K562 (cell line): ENCODE data around the gene SYNCRIP. TPM values are rescaled to one million over a fixed set of nuclear protein-coding genes. Genes with fewer than 3 reads are reported as not detected.
A peak's percentile ranks its signal among the peaks of the same experiment; 100 is the strongest.
"Not testable (repeated sequence)": the region's sequence is repeated elsewhere in the genome, so short reads cannot be mapped to it uniquely, and the experiment has no call there.

ENCODE experiments used
- ATAC-seq: fragments of 200-7000 bp; cut with Tn5 transposase; 3 replicates; pipeline ENCODE4 v1.9.1; 2020; ENCODE audit warnings: moderate library complexity
- BruUV-seq: library from RNA; stranded (reverse); fragments of 400-500 nt; replicated peaks from 2 replicates; lab custom pipeline; 2021; lab: Mats Ljungman, UMichigan
- CTCF ChIA-PET: fragments of 300-600 bp; formaldehyde crosslinking; extraction: SDS; loops from one replicate; lab custom pipeline; 2021; ENCODE audit warnings: low intra/inter-chr PET ratio; lab: Yijun Ruan, JAX
- POLR2A ChIA-PET: fragments of 300-600, 350-650 bp; sonication (Branson Sonifier 250); formaldehyde crosslinking; extraction: SDS; loops from one replicate; lab custom pipeline; 2021; ENCODE audit warnings: antibody characterized with exemption, inconsistent platforms; lab: Yijun Ruan, JAX
- DNase-seq, 4 experiments: peaks; one replicate each; pipeline versions ENCODE4 v3.0.0 to v3.0.0-alpha.2; 2011 to 2018; ENCODE audit warnings: low spot score in 3 of 4, mixed read lengths in 3 of 4; ENCODE audit errors: extremely low read depth in 1 of 4
- FAIRE-seq: peaks from 2 replicates; lab custom pipeline; 2011; peaks lifted over from hg19 to GRCh38; lab: Jason Lieb, UNC
- H2AFZ ChIP-seq: 2 replicates; pipeline ENCODE4 v1.6.0; 2011; ENCODE audit warnings: low read depth, low read length, control low read depth, inconsistent platforms
- H3K27ac ChIP-seq: fragments of 200-600 bp; 3 replicates; pipeline ENCODE4 v1.8.0; 2011; ENCODE audit warnings: low read depth, mild to moderate bottlenecking, control low read depth, inconsistent platforms, low read length, moderate library complexity, mixed read lengths; ENCODE audit errors: extremely low read depth
- H3K27me3 ChIP-seq, 2 experiments: fragments of 300-600 bp in 1 of 2; 2 replicates in 1 of 2; 3 replicates in 1 of 2; pipeline versions ENCODE4 v1.6.0 to v1.8.0; 2011; ENCODE audit warnings: inconsistent platforms in 2 of 2, low read length in 2 of 2, mild to moderate bottlenecking in 1 of 2, mixed read lengths in 1 of 2, moderate library complexity in 1 of 2; ENCODE audit not compliant: control insufficient read depth in 2 of 2, insufficient read depth in 2 of 2
- H3K36me3 ChIP-seq: fragments of 300-600 bp; 3 replicates; pipeline ENCODE4 v1.8.0; 2011; ENCODE audit warnings: mild to moderate bottlenecking, low read length, inconsistent platforms; ENCODE audit not compliant: control insufficient read depth, insufficient read depth
- H3K4me1 ChIP-seq, 2 experiments: fragments of 200-600 bp in 1 of 2; replicated peaks in 1 of 2; 2 replicates in 1 of 2; 3 replicates in 1 of 2; pipeline versions ENCODE4 v1.5.1 to v1.8.0; 2011; ENCODE audit warnings: inconsistent platforms in 2 of 2, low read length in 2 of 2, mild to moderate bottlenecking in 1 of 2, mixed read lengths in 1 of 2, moderate library complexity in 1 of 2; ENCODE audit not compliant: control insufficient read depth in 2 of 2, insufficient read depth in 2 of 2
- H3K4me2 ChIP-seq: 2 replicates; pipeline ENCODE4 v1.6.1; 2011; ENCODE audit warnings: low read length, control low read depth, inconsistent platforms, mixed read lengths; ENCODE audit not compliant: insufficient read depth
- H3K4me3 ChIP-seq: fragments of 200-600 bp; sonication (generic), shearing (Covaris generic); 2 replicates; pipeline ENCODE4 v1.5.1; 2016; ENCODE audit warnings: control low read depth, inconsistent platforms
- H3K79me2 ChIP-seq: fragments of 200-600 bp; 3 replicates; pipeline ENCODE4 v1.8.0; 2011; ENCODE audit warnings: low read length, inconsistent platforms; ENCODE audit not compliant: control insufficient read depth, insufficient read depth
- H3K9ac ChIP-seq, 2 experiments: 2 replicates each; pipeline versions ENCODE4 v1.6.0 to v1.6.1; 2011; ENCODE audit warnings: low read depth in 2 of 2, low read length in 2 of 2, control low read depth in 1 of 2, inconsistent platforms in 1 of 2, mild to moderate bottlenecking in 1 of 2, mixed read lengths in 1 of 2; ENCODE audit not compliant: insufficient read depth in 1 of 2
- H3K9me1 ChIP-seq: one replicate; pipeline ENCODE4 v1.6.0; 2011; ENCODE audit warnings: inconsistent platforms, mild to moderate bottlenecking, low read length, moderate library complexity; ENCODE audit not compliant: control insufficient read depth, insufficient read depth
- H3K9me3 ChIP-seq: replicated peaks from 2 replicates; pipeline ENCODE4 v1.5.1; 2011; ENCODE audit warnings: low read depth, low read length, inconsistent platforms; ENCODE audit not compliant: control insufficient read depth, insufficient read depth
- H4K20me1 ChIP-seq: replicated peaks from 2 replicates; pipeline ENCODE4 v1.6.1; 2011; ENCODE audit warnings: low read length, inconsistent platforms, mixed read lengths; ENCODE audit not compliant: control insufficient read depth, insufficient read depth
- ADNP ChIP-seq: fragments of 200-800 bp; sonication (Bioruptor generic); IDR thresholded peaks from 2 replicates; pipeline ENCODE4 v1.6.1; 2016; ENCODE audit warnings: missing genetic modification characterization, missing compliant biosample characterization
- BCOR ChIP-seq: fragments of 450-650 bp; IDR thresholded peaks from 2 replicates; pipeline ENCODE4 v1.6.1; 2016
- EWSR1 ChIP-seq: fragments of 450-650 bp; IDR thresholded peaks from 2 replicates; pipeline ENCODE4 v1.6.1; 2018; ENCODE audit warnings: borderline replicate concordance, mild to moderate bottlenecking, low read depth, moderate library complexity; ENCODE audit not compliant: partially characterized antibody
- KDM1A ChIP-seq, 2 experiments: fragments of 450-650 bp; IDR thresholded peaks; 2 replicates each; pipeline ENCODE4 v1.6.1; 2016; ENCODE audit warnings: mild to moderate bottlenecking in 2 of 2
- RBM25 ChIP-seq: fragments of 200-400 bp; formaldehyde crosslinking; IDR thresholded peaks from 2 replicates; pipeline ENCODE4 v1.6.1; 2018; ENCODE audit warnings: low read length, low read depth, moderate library complexity; ENCODE audit not compliant: severe bottlenecking
- THAP7 ChIP-seq: fragments of 250-450 bp; sonication (Bioruptor Pico); IDR thresholded peaks from 2 replicates; pipeline ENCODE4 v1.5.0; 2021
- ZNF146 ChIP-seq: IDR thresholded peaks from one replicate; pipeline ENCODE4 v1.6.1; 2018; ENCODE audit warnings: missing compliant biosample characterization; ENCODE audit not compliant: unreplicated experiment
- WGBS: fragments of 100-300 bp; shearing (Covaris generic); methylation state at CpG from one replicate; pipeline ENCODE4 v1.1.6; 2016; ENCODE audit warnings: low coverage, mixed read lengths; ENCODE audit not compliant: insufficient coverage; ENCODE audit errors: missing lambda C conversion rate; 5-methylcytosine and 5-hydroxymethylcytosine counted together
- in situ Hi-C: fragments of 300-500 bp; cut with MboI; formaldehyde crosslinking; loops from 4 replicates; pipeline ENCODE4 v1.15.0; 2018; ENCODE audit warnings: inconsistent platforms, mixed read lengths
- intact Hi-C: fragments of 100-400 bp; cut with micrococcal nuclease; formaldehyde crosslinking; loops from 2 replicates; pipeline ENCODE4 v1.14.2; 2022
- polyA plus RNA-seq, 8 experiments: library from polyadenylated mRNA; depleted of rRNA in 4 of 8; stranded (reverse) in 5 of 8; unstranded in 3 of 8; fragments of >200 nt; fragmentation: Nextera tagmentation in 2 of 8; fragmentation: Illumina TruSeq in 1 of 8; extraction: Ambion mirVana in 2 of 8; extraction: Trizol in 1 of 8; gene quantifications; 2 replicates each; pipeline versions ENCODE4 v1.2.1 to v1.2.3, GENCODE V29; 2011 to 2014; ENCODE audit warnings: inconsistent platforms in 1 of 8, missing spikeins in 1 of 8
- total RNA-seq, 7 experiments: library from RNA; depleted of rRNA in 6 of 7; stranded (reverse); fragments of >200 nt in 6 of 7; fragmentation: Illumina TruSeq in 2 of 7; extraction: Trizol in 2 of 7; gene quantifications; 2 replicates each; pipeline versions ENCODE4 v1.2.1 to v1.2.3, GENCODE V29; 2011 to 2021; ENCODE audit warnings: low replicate concordance in 1 of 7

SYNCRIP gene
- total and polyA plus RNA-seq, 9 of the 15 experiments (the other 6 are each of a cell fraction or from before 2014, with no cell fraction given), result 46.5 to 295 (median 140) TPM

GRCh38 chr6:85684133-85684808 lies 41.6 kb upstream of the SYNCRIP start (continued):
- TF ChIP-seq THAP7 (CRISPR knock-in tag), result no peak

- ATAC-seq, H3K4me3 ChIP-seq, H3K9ac ChIP-seq, H3K9me1 ChIP-seq, FAIRE-seq, H3K27me3 ChIP-seq, BruUV-seq, H3K4me2 ChIP-seq, DNase-seq, POLR2A ChIA-PET, in situ Hi-C loops, H3K27ac ChIP-seq, H3K9me3 ChIP-seq, H2AFZ ChIP-seq, CTCF ChIA-PET, intact Hi-C loops, H3K4me1 ChIP-seq: not testable (repeated sequence)
- 95% methylated on average over 4 of the region's 4 CpGs for WGBS
- peak; percentile 70 for TF ChIP-seq RBM25
- TF ChIP-seq KDM1A (IDR thresholded peaks at IDR 0.05), result peak; percentile 44 to 49; a peak in 2 of 4 replicates
- peak; percentile 48; the same call in 1 of the 2 replicates for TF ChIP-seq ADNP (tag)
- TF ChIP-seq EWSR1, result peak; percentile 44
- peak; percentile 99 for TF ChIP-seq ZNF146 (CRISPR knock-in tag)
- peak; percentile 79 for TF ChIP-seq BCOR
- peaks cover 44% of the 10 kb centered on the region for H3K79me2 ChIP-seq
- H4K20me1 ChIP-seq, result peaks cover 14% of the 10 kb centered on the region
- H3K36me3 ChIP-seq, result peaks cover 12% of the 10 kb centered on the region
These were observed 39.2 kb upstream of the SYNCRIP start for GRCh38 chr6:85681899-85682298.
